Measurements from ENCODE around the gene DYTN. TPM values are rescaled to one million over a fixed set of nuclear protein-coding genes. Genes with fewer than 3 reads are reported as not detected.
A peak's percentile ranks its signal among the peaks of the same experiment; 100 is the strongest.

The DYTN gene, protein sequence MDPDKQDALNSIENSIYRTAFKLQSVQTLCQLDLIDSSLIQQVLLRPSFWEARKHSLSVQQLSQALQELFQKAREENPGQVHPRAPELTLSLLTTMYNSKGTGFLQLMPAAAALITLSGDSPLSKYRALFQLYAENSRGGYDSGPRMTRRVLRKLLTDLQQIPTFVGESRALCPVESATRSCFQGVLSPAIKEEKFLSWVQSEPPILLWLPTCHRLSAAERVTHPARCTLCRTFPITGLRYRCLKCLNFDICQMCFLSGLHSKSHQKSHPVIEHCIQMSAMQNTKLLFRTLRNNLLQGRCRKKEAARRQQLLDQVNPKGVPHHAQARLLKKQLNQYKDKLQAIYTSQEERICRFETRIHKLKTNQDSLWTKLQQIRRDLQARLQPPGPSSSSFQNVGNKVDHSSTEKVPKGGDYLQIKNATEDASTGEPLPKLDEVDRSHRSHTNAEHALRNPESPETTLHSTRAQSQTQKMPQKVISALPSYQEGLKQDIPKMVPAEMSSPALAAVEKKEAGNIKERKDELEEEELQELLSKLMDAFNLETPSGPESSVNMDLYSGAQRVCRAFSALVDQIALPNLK
- total RNA-seq: not detected

DNA sequence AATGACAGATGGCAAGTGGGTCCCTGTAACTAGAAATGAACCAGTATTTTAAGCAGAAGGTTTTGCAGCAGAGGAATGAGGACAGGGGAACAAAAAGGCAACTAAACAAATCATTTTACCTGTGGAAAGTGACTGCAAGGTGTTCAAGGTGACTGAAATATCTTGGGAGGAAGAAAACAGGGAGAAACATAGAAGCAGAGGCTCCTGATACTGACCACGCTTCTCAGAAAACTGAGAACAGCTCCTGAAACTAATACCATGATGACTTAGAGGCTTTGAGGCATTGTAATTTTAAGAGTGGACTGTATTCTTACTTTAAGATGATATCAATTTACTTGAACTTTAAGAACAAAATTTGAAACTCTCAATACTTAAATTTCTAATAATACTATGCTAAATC, at the start of gene DYTN:
Gene DYTN (minus strand): TSS at position 101 of the 400 bp plus-strand sequence. CDS start 117 bp downstream, outside the sequence.
- H3K4me1 Mint-ChIP-seq: no peaks in the 10 kb centered on the region
- no peak for ATAC-seq (replicated peaks)
- H3K27ac Mint-ChIP-seq: no peak within 1 kb of the TSS
- H3K4me3 Mint-ChIP-seq: no peak within 1 kb of the TSS
- H3K9me3 Mint-ChIP-seq: peaks cover 4% of the 10 kb centered on the region
- peaks cover 23% of the 10 kb centered on the region for H3K27me3 Mint-ChIP-seq
- H3K36me3 Mint-ChIP-seq (ENCODE audit: low read depth): no peaks in the 10 kb centered on the region

DNA sequence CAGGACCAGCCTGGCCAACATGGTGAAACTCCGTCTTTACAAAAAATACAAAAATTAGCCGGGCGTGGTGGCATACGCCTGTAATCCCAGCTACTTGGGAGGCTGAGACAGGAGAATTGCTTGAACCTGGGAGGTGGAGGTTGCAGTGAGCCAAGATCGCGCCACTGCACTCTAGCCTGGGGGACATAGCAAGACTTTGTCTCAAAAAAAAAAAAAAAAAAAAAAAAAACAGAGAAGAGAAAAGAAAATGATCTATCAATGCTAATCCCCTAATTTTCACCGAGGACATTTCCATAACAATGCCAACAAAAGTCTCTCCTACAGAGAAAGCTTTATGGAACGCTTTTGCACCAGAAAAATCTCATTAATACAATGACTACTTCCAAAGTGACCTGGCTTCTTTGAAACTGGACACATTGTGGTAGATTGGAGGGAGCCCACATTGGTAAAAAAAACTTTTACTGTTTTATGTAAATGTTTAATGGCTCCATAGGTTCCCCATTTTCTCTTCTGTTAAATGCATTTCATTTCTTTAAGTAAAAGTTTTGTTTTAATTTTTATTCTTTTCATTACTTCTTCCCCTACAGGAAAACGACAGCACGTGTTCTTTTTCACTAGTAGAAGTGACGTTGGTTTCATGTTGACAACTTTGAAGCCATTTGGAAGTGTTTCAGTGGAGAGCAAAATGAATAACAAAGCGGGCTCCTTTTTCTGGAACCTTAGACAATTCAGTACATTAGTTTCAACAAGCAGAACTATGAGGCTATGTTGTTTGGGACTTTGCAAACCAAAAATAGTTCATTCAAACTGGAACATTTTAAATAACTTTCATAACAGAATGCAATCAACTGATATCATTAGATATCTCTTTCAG, 48.1 kb upstream of the DYTN start:
- Mint-ChIP-seq H3K9me3 (no peaks in the 10 kb centered on the region), H3K27me3 (no peaks in the 10 kb centered on the region), H3K36me3 (ENCODE audit: low read depth) (peaks cover 49% of the 10 kb centered on the region), H3K27ac (peak overlapping the region; percentile 91), H3K4me1 (peaks cover 19% of the 10 kb centered on the region), H3K4me3 (no peak overlapping the region)
- no peak for ATAC-seq (replicated peaks)

DNA sequence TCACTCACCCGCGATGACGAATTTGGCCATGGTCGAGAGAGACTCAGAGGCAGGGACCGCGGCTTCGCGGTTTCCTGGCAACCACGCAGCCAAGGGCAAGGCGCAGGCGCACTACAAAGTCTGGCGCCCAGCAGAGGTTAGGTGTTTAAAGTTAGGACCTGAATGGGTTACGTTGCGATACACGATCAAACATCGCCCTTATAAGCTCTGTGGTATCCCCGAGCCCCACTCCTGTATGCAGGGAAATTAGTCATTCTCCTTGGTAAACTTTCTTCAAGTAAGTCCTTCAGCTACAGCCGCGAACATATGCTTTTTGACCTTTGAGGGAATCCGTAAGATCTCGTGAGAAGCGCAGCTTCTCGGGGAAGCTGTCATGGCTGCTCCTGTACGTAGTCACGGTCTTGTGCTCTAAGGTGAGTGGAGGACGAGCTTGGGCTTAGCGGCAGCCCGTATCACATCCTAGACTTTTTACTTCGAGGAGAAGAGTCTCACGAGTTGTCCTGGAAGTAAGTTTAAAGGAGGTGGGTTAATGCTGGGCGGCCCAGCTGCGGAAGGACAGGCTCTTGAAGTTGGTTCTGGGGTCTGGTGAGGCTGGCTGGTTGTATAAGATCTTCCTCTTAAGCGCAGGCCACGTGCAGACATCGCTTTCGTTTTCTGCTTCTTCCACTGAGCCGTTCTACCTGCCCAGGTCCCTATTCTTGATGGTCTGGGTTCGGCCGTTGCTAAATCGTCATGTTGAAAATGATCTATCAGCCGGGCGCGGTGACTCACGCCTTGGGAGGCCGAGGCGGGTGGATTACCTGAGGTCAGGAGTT, 47.3 kb upstream of the DYTN start, which contains the start of the genes FASTKD2 and MDH1B:
Gene FASTKD2 (plus strand): TSS at position 365 of the 815 bp plus-strand sequence. CDS start 1,088 bp downstream, outside the sequence.
Gene MDH1B (minus strand): TSS at position 87 of the 815 bp plus-strand sequence. CDS start 57 bp downstream, at position 30.
- peaks cover 19% of the 10 kb centered on the region for H3K4me1 Mint-ChIP-seq
- peaks cover 41% of the 10 kb centered on the region for H3K36me3 Mint-ChIP-seq (ENCODE audit: low read depth)
- no peaks in the 10 kb centered on the region for H3K27me3 Mint-ChIP-seq
- H3K4me3 Mint-ChIP-seq: no peak within 1 kb of the TSS
- H3K27ac Mint-ChIP-seq: peak within 1 kb of the TSS; percentile 91
- peak; percentile 89 for ATAC-seq (replicated peaks)
- H3K9me3 Mint-ChIP-seq: no peaks in the 10 kb centered on the region

DNA sequence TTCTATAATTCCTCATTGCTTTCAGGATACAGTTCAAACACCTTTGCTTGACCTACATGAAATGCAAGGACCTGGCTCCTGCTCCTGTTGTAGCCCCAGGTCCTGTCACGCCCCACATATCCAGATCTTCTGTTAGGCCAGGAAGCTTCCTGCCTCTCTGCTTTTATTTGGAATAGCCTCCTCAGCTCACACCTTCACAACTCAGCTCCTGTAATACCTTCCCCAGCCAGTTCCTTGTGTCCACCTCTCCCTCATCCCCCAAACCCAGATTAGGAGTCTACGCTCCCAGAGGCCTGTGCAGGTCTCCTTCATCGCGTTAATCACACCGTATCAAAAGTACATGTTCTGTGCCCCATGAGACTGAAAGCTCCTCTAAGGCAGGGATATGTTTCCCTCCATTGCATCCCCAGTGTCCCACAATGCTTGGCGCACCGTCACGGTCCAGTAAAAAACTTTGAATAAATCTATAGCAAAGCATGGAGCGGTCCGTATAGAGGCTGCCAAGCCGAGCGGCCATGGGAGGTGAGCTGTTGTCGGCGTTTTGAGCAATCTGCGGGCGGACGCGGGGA, 46.6 kb upstream of the DYTN start:
- Mint-ChIP-seq H3K36me3 (ENCODE audit: low read depth) (peaks cover 34% of the 10 kb centered on the region), H3K27me3 (no peaks in the 10 kb centered on the region), H3K27ac (peak overlapping the region; percentile 91), H3K4me3 (no peak overlapping the region), H3K9me3 (no peaks in the 10 kb centered on the region), H3K4me1 (peaks cover 19% of the 10 kb centered on the region)
- no peak for ATAC-seq (replicated peaks)

DNA sequence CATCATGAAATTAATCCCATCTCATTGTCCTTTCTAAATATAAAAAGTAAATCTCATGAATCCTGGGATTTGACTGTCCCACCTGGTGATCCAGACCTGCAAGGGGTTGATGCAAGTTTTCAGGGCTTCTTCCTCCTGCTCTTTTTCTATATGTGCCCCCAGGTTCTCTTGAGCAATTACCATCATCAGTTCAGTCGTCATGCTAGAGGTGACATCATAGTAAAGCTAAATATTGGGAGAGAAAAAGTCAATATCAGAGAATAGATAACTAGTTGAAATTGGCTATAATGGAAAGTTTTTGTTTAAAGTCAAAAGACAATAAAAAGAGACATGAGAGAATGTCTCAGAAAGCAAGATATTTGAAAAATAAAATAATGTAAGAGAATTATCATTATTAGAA, 38.6 kb upstream of the DYTN start:
- no peaks in the 10 kb centered on the region for H3K9me3 Mint-ChIP-seq
- H3K27me3 Mint-ChIP-seq: peaks cover 23% of the 10 kb centered on the region
- H3K27ac Mint-ChIP-seq: no peak overlapping the region
- H3K36me3 Mint-ChIP-seq (ENCODE audit: low read depth): no peaks in the 10 kb centered on the region
- H3K4me3 Mint-ChIP-seq: no peak overlapping the region
- no peak for ATAC-seq (replicated peaks)
- no peaks in the 10 kb centered on the region for H3K4me1 Mint-ChIP-seq

DNA sequence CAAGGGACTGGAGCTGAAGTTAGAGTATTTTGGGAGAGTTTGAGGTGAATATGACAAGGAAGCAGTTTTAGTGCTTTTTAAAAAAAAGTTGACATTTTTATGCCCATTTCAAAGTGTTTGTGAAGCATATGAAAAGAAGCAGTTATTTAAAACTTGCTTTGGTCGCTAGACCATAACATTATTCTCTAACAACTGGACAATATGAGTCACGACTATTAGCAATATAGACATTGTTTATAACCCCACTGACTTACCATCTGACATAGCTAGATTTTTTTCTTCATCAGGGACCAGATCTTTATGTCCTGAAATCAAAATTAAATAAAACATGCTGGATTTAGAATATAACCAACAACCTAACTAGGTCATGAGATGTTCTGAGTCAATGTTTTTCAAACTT, 22.6 kb upstream of the DYTN start:
- H3K4me3 Mint-ChIP-seq: no peak overlapping the region
- H3K9me3 Mint-ChIP-seq: no peaks in the 10 kb centered on the region
- no peak for ATAC-seq (replicated peaks)
- no peaks in the 10 kb centered on the region for H3K36me3 Mint-ChIP-seq (ENCODE audit: low read depth)
- H3K27me3 Mint-ChIP-seq: peaks cover 22% of the 10 kb centered on the region
- H3K27ac Mint-ChIP-seq: no peak overlapping the region
- H3K4me1 Mint-ChIP-seq: no peaks in the 10 kb centered on the region

DNA sequence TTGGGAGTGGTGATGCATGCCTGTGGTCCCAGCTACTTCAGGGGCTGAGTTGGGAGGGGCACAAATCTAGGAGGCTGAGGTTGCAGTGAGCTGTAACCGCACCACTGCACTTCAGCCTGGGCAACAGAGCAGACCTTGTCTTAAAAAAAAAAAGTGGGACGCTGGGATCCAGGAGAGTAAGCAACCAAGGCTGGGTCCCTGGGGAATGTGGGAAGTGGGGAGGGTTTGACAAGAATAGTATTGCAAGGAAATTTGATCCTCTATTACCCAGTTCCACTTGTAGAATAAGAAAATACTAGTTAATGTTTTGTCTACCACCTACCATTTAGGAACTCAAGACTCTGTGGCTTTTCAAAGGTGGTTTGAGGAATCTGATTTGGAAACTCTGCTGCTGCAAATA, 21.1 kb upstream of the DYTN start:
- no peaks in the 10 kb centered on the region for H3K4me1 Mint-ChIP-seq
- peaks cover 22% of the 10 kb centered on the region for H3K27me3 Mint-ChIP-seq
- H3K36me3 Mint-ChIP-seq (ENCODE audit: low read depth): no peaks in the 10 kb centered on the region
- no peaks in the 10 kb centered on the region for H3K9me3 Mint-ChIP-seq
- ATAC-seq (replicated peaks): no peak
- no peak overlapping the region for H3K4me3 Mint-ChIP-seq
- no peak overlapping the region for H3K27ac Mint-ChIP-seq

DNA sequence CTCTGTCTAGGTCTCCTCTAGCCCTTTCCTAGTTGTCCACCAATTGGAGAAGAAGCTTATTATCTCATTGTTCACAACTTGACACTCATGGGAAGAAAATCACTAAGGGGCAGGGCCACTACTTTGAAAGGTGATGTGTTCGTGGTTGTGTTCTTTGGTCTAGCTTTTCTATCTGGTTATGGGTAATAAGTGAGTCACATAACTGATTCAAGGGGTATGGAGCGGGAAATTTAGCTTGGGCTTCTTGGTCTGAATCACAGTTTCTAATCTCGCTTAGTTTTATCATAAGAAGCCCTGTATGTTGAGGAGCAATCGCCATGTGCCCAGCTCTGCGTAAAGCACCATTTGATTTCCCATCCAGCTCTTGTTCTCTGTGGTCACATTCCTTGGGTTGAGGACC, 18.7 kb upstream of the DYTN start:
- H3K4me3 Mint-ChIP-seq: no peak overlapping the region
- peaks cover 12% of the 10 kb centered on the region for H3K27me3 Mint-ChIP-seq
- H3K4me1 Mint-ChIP-seq: no peaks in the 10 kb centered on the region
- no peaks in the 10 kb centered on the region for H3K36me3 Mint-ChIP-seq (ENCODE audit: low read depth)
- no peaks in the 10 kb centered on the region for H3K9me3 Mint-ChIP-seq
- peak; percentile 96 for ATAC-seq (replicated peaks)
- no peak overlapping the region for H3K27ac Mint-ChIP-seq

DNA sequence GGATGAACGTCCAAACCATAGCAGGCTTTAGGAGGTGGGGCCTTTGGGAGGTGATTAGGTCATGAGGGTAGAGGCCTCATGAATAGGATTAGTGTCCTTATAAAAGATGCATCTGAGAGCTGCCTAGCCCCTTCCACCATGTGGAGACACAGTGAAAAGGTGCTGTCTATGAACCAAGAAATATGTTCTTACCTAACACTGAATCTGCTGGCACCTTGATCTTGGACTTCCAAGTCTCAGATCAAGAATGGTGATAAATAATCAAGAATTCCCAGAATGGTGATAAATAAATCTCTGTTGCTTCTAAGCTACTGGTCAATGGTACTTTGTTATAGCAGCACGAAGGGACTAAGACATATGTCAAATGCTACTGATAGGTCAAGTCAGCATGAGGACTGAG, 15.1 kb upstream of the DYTN start:
- Mint-ChIP-seq H3K4me1 (no peaks in the 10 kb centered on the region), H3K36me3 (ENCODE audit: low read depth) (no peaks in the 10 kb centered on the region), H3K9me3 (no peaks in the 10 kb centered on the region), H3K27me3 (peaks cover 20% of the 10 kb centered on the region), H3K4me3 (no peak overlapping the region), H3K27ac (no peak overlapping the region)
- no peak for ATAC-seq (replicated peaks)

DNA sequence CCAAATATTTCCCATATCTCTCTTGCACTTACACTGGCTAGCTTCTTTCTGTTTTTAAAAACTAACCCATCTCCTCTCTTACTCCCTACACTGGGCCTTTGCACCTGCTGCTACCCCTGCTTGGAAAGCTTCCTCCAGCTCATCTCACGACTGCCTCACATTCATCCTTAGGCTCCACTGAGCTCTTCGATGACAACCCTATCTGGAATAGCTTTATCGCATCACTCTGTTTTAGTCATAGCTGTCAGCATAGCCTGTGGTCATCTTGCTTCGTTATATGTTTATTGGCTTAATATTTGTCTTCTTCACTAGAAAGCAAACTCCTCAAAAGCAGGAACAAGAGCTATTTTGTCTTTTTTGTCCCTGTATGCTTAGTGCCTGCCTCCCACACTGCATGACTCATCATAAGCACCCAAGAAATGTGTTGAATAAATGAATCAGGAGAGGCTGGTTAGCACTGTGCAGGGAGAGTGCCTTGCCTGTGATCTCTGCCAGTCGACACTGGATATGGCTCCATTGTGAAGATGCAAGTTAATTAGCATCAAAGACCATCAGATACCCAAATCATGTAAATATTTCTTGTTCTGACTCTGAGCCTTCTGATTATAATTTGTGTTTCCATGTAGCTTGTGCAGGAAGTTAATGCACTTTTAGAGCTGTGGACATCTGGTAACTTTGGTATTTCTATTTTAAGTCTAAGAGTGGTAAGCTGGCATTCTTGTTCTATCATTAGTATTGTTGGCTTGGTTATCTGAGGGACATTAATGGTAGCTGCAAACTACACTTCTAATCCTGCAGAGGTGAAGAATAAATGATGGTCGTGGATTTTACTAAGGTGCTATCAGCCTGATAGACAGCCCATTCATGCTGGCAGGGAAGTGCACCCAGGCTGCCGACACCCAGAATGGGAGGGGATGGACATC, 10.3 kb upstream of the DYTN start:
- Mint-ChIP-seq H3K27ac (no peak overlapping the region), H3K27me3 (peaks cover 35% of the 10 kb centered on the region), H3K4me3 (no peak overlapping the region), H3K4me1 (no peaks in the 10 kb centered on the region), H3K9me3 (no peaks in the 10 kb centered on the region), H3K36me3 (ENCODE audit: low read depth) (no peaks in the 10 kb centered on the region)
- peak; percentile 78 for ATAC-seq (replicated peaks)

DNA sequence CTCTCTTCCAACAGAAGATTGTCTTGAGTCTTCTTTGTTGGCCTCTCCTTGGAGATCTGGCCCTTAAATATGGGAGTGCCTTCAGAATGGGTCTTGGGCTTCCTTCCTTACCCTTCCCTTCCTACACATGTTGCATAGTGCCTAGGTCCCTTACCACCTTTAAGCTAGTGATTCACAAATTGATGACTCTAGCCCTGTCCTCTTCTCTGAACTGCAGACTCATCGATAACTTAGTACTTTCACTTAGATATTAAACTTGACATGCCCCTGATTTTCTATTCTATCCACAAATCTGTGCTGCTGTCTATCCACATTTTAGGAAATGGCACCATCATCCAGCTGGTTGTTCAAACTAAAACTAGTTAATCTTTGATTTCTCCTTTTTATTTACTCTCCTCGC, 9.1 kb upstream of the DYTN start:
- no peak overlapping the region for H3K4me3 Mint-ChIP-seq
- no peak overlapping the region for H3K27ac Mint-ChIP-seq
- no peaks in the 10 kb centered on the region for H3K4me1 Mint-ChIP-seq
- ATAC-seq (replicated peaks): no peak
- H3K36me3 Mint-ChIP-seq (ENCODE audit: low read depth): no peaks in the 10 kb centered on the region
- H3K27me3 Mint-ChIP-seq: peaks cover 36% of the 10 kb centered on the region
- H3K9me3 Mint-ChIP-seq: peaks cover under 1% of the 10 kb centered on the region

DNA sequence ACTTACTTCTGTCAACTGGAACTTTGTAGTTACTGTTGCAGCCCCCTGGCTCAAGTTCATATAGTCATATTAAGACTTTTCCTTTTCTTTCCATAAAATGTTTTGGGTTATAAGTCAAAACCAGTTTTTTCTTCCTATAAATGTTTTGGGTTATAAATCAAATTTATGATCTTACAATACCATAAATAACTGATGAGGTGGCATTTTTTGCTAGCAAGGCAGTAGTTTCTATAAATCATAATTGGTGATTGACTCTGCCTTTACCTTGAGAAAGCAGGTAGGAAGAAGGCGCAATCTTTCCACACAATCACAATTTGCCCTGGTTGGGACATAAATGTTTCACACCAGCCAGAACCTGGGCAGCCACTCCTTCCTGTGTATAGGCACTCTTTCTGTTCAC, 5.1 kb upstream of the DYTN start:
- H3K9me3 Mint-ChIP-seq: peaks cover 4% of the 10 kb centered on the region
- H3K27ac Mint-ChIP-seq: no peak overlapping the region
- no peaks in the 10 kb centered on the region for H3K4me1 Mint-ChIP-seq
- H3K36me3 Mint-ChIP-seq (ENCODE audit: low read depth): no peaks in the 10 kb centered on the region
- H3K27me3 Mint-ChIP-seq: peaks cover 32% of the 10 kb centered on the region
- H3K4me3 Mint-ChIP-seq: no peak overlapping the region
- no peak for ATAC-seq (replicated peaks)

All from activated T-helper 17 cell treated with anti-CD3 and anti-CD28 coated beads, Interleukin-2, amount 50 U/mL, for 72 hours (primary cell).